ENCODE results near the gene HBEGF.

GRCh38 chr5:140294753-140295152, 51.6 kb downstream of the HBEGF start:
- TF ChIP-seq EZH2 (IDR thresholded peaks at IDR 0.05; ENCODE audit: borderline replicate concordance, insufficient read depth, low read depth, low read length, poor library complexity, severe bottlenecking) (no peak), CTCF (IDR thresholded peaks at IDR 0.05) (no peak)

Data from B cell (primary cell).